Left colon (tissue), 2 donors: ENCODE data around the gene TOX3. TPM values are rescaled to one million over a fixed set of nuclear protein-coding genes. Genes with fewer than 3 reads are reported as not detected.
A peak's percentile ranks its signal among the peaks of the same experiment; 100 is the strongest.

Experiments
- ATAC-seq: fragments of 200-7000 bp; cut with Tn5 transposase; one replicate; pipeline ENCODE4 v1.9.1; 2020; ENCODE audit warnings: mild to moderate bottlenecking, moderate library complexity
- DNase-seq, 2 donors: peaks; one replicate each; pipeline ENCODE4 v3.0.0-alpha.2; 2020
- intact Hi-C, 2 donors: fragments of 100-400 bp; cut with DNase I in 1 of 2; cut with micrococcal nuclease in 1 of 2; formaldehyde crosslinking; loops; one replicate each; pipeline versions ENCODE4 v1.11.2 to v1.14.0; 2022; cut with DNase I, micrococcal nuclease
- total RNA-seq, 2 donors: library from RNA; stranded (reverse); fragmentation: NEBNext Ultra II Directional; extraction: Animal tissue kit (Norgen Biotek cat#: 25700); gene quantifications; one replicate each; pipeline ENCODE4 v1.2.1, GENCODE V29; 2021
- donor health status: DM: no; HTN: no; CAD: no.
- donor health status: DM: yes; HTN: yes; CAD: no.

TOX3 gene
- total RNA-seq, 2 donors from 2014 or later = 47.8 to 51.7 TPM

- intact Hi-C loops = no loop called here
- no peak for ATAC-seq
- no peak for DNase-seq
These were observed 76.4 kb downstream of the TOX3 start for GRCh38 chr16:52470585-52470984.

- ATAC-seq (peak; percentile 23), DNase-seq (no peak)
- intact Hi-C loops = no loop called here
These were observed 77.2 kb downstream of the TOX3 start for GRCh38 chr16:52469775-52470174.

GRCh38 chr16:52469091-52469490 lies 77.9 kb downstream of the TOX3 start:
- DNase-seq (no peak), ATAC-seq (no peak)
- intact Hi-C loops = no loop called here

GRCh38 chr16:52467753-52468152 lies 79.2 kb downstream of the TOX3 start:
- ATAC-seq (no peak), DNase-seq (no peak)
- intact Hi-C loops = no loop called here

- no peak for ATAC-seq
- intact Hi-C loops = no loop called here
- no peak for DNase-seq
These were observed 79.9 kb downstream of the TOX3 start for GRCh38 chr16:52466994-52467393.

- DNase-seq = no peak
- no peak for ATAC-seq
- intact Hi-C loops = no loop called here
These were observed 81.2 kb downstream of the TOX3 start for GRCh38 chr16:52465711-52466267.

GRCh38 chr16:52463904-52464303 lies 83.0 kb downstream of the TOX3 start:
- DNase-seq (no peak), ATAC-seq (no peak)
- intact Hi-C loops = no loop called here

GRCh38 chr16:52462816-52463215 lies 84.1 kb downstream of the TOX3 start:
- DNase-seq = no peak
- intact Hi-C loops = no loop called here
- ATAC-seq = no peak

GRCh38 chr16:52460639-52461178 lies 86.2 kb downstream of the TOX3 start:
- DNase-seq (no peak), ATAC-seq (no peak)
- intact Hi-C loops = no loop called here

GRCh38 chr16:52456368-52456767 lies 90.6 kb downstream of the TOX3 start:
- ATAC-seq (no peak), DNase-seq (no peak)
- intact Hi-C loops = no loop called here

GRCh38 chr16:52455549-52456277 lies 91.2 kb downstream of the TOX3 start:
- intact Hi-C loops = no loop called here
- ATAC-seq = peak; percentile 69
- DNase-seq = peak; percentile 20 to 50

- intact Hi-C loops = no loop called here
- ATAC-seq = peak; percentile 71
- no peak for DNase-seq
These were observed 93.3 kb downstream of the TOX3 start for GRCh38 chr16:52453644-52454043.

- DNase-seq = peak; percentile 51 to 79
- ATAC-seq = peak; percentile 86
These were observed 94.9 kb downstream of the TOX3 start for GRCh38 chr16:52451971-52452421.

GRCh38 chr16:52450916-52451315 lies 96.0 kb downstream of the TOX3 start:
- intact Hi-C loops = no loop called here
- DNase-seq (no peak), ATAC-seq (no peak)

More at GRCh38 chr16:52451971-52452421, 94.9 kb downstream of the TOX3 start:
- intact Hi-C loops = no loop called here

GRCh38 chr16:52450241-52450640 lies 96.7 kb downstream of the TOX3 start:
- intact Hi-C loops = no loop called here
- DNase-seq = no peak
- ATAC-seq = no peak

GRCh38 chr16:52446080-52446479 lies 100.9 kb downstream of the TOX3 start:
- DNase-seq = no peak
- intact Hi-C loops = no loop called here

GRCh38 chr16:52441886-52442285 lies 105.1 kb downstream of the TOX3 start:
- intact Hi-C loops = no loop called here
- ATAC-seq (peak; percentile 83), DNase-seq (no peak)

More at GRCh38 chr16:52446080-52446479, 100.9 kb downstream of the TOX3 start:
- ATAC-seq = no peak

- DNase-seq (no peak), ATAC-seq (no peak)
- intact Hi-C loops = no loop called here
These were observed 106.7 kb downstream of the TOX3 start for GRCh38 chr16:52440248-52440647.

GRCh38 chr16:52439750-52440149 lies 107.2 kb downstream of the TOX3 start:
- intact Hi-C loops = no loop called here
- no peak for DNase-seq
- no peak for ATAC-seq

- intact Hi-C loops = no loop called here
- ATAC-seq (no peak), DNase-seq (no peak)
These were observed 107.7 kb downstream of the TOX3 start for GRCh38 chr16:52439171-52439701.
